Activated CD8-positive, alpha-beta memory T cell treated with anti-CD3 and anti-CD28 coated beads for 4 hours (primary cell): ENCODE results near the gene PRSS27.

Source experiments
- DNase-seq, 2 donors: peaks; one replicate each; pipeline ENCODE4 v3.0.0-alpha.2; 2020; ENCODE audit warnings: low read depth in 2 of 2

The PRSS27 gene

DNA sequence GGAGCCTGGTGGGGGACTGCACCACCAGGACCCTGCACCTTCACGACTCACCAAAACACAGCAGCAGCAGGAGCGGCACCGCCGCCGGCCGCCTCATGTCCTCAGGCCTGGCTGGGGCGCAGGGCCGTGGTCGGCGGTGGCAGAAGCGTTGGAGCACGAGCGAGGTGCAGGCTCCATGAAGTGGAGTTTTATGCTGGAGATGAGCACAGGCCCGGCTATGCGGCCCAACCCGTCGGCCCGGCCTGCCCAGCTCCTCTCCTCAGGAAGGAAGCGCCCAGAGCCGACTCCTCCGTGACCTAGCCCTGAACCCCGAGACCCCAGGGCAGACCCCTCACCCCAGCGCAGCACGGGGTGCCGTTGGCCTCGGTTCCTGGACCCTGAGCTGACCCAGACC is at the start of gene PRSS27:
Gene PRSS27, minus strand, starts transcription at position 161 of the 394 bp plus-strand sequence. Its CDS starts 64 bp downstream, at position 97.
- DNase-seq = no peak

DNA sequence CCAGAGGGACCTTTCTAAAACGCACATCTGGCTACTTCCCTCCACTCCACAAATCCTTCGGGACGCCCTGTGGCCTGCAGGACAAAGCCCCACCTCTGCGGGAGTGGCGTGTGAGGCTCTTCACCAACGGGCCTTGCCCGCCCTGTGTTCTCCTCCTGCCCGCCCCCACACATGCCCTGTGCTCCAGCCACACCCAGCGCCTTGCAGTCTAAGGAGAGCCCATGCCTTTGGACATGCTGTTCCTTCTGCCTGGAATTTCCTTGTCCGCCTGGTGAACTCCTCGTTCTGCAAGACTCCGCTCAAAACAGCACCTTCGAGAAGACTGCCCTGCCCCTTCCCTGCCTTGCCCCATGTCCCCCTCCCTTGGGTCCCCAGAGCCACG is 49.6 kb upstream of the PRSS27 start:
- no peak for DNase-seq

DNA sequence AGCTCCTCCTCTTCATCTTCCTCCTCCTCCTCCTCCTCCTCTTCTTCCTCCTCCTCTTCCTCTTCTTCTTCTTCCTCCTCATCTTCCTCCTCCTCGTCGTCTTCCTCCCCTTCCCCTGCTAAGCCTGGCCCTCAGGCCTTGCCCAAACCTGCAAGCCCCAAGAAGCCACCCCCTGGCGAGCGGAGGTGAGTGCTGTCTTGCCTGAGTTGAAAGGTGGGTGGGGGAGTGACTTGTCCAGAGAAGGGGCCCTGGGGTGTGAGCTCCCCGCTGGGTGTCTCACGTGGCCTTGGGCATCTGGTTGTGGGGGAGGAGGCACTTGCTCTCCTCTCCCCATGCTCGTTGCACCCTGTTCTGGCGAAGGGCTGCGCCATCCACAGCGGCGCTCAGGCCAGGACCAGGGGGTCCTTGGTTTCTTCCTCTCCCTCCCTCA is 49.1 kb upstream of the PRSS27 start:
- no peak for DNase-seq

DNA sequence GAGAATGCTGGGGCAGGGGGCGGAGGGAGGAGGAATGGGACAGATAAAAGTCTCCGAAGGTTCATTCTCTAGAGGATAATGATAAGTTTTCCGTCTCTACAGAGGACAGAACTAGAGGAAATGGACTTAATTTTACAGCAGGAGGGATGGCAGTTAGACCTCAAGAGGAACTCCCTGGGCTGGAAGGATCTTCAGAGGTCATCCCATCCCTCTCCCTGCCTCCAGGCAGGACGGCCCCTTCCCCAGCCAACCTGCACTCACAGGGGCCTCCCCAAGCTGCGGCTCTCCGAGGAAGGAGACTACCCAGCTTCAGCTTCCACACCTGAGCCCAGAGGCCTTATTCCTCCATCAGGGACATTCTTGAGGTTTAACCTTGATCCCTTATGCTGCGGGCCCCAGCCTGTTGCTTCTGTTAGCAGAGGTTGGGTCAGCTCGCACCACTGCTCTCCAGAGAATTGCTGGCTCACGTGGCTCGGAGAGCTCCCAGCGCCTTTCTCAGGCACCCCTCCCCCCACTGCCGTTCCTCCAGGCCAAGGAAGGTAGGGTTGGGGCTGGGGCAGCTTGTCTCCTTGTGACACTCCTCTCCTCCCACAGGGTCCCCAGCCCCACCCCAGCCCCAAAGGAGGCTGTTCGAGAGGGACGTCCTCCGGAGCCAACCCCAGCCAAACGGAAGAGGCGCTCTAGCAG is 48.5 kb upstream of the PRSS27 start:
- DNase-seq = no peak

DNA sequence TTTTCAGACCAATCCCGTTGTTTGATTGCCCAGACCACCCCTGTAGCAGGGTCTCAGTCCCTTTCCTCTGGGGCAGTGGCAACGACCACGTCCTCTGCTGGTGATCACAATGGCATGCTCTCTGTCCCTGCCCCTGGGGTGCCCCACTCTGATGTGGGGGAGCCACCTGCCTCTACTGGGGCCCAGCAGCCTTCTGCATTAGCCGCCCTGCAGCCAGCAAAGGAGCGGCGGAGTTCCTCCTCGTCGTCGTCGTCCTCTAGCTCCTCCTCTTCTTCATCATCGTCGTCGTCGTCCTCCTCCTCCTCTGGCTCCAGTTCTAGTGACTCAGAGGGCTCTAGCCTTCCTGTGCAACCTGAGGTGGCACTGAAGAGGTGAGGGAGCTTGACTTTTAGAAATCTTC is 47.9 kb upstream of the PRSS27 start:
- no peak for DNase-seq

DNA sequence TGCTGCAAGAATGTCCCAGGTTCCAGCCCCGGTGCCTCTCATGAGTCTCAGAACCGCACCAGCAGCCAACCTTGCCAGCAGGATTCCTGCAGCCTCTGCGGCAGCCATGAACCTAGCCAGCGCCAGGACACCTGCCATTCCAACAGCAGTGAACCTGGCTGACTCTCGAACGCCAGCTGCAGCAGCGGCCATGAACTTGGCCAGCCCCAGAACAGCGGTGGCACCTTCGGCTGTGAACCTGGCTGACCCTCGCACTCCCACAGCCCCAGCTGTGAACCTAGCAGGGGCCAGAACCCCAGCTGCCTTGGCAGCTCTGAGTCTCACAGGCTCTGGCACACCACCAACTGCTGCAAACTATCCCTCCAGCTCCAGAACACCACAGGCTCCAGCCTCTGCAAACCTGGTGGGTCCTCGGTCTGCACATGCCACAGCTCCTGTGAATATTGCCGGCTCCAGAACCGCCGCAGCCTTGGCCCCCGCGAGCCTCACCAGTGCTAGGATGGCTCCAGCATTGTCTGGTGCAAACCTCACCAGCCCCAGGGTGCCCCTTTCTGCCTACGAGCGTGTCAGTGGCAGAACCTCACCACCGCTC is 47.2 kb upstream of the PRSS27 start:
- no peak for DNase-seq

DNA sequence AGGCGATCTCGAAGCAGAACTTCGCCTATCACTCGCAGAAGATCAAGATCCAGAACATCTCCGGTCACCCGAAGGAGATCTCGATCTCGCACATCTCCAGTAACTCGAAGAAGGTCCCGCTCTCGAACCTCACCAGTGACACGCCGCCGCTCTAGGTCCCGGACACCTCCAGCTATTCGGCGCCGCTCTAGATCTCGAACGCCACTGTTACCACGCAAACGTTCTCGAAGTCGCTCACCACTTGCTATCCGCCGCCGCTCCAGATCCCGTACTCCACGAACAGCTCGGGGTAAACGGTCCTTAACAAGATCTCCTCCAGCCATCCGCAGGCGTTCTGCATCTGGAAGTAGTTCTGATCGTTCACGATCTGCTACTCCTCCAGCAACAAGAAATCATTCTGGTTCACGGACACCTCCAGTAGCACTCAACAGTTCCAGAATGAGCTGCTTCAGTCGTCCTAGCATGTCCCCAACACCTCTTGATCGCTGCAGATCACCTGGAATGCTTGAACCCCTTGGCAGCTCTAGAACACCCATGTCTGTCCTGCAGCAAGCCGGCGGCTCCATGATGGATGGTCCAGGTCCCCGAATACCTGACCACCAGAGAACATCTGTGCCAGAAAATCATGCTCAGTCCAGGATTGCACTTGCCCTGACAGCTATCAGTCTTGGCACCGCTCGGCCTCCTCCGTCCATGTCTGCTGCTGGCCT is 46.6 kb upstream of the PRSS27 start:
- no peak for DNase-seq

DNA sequence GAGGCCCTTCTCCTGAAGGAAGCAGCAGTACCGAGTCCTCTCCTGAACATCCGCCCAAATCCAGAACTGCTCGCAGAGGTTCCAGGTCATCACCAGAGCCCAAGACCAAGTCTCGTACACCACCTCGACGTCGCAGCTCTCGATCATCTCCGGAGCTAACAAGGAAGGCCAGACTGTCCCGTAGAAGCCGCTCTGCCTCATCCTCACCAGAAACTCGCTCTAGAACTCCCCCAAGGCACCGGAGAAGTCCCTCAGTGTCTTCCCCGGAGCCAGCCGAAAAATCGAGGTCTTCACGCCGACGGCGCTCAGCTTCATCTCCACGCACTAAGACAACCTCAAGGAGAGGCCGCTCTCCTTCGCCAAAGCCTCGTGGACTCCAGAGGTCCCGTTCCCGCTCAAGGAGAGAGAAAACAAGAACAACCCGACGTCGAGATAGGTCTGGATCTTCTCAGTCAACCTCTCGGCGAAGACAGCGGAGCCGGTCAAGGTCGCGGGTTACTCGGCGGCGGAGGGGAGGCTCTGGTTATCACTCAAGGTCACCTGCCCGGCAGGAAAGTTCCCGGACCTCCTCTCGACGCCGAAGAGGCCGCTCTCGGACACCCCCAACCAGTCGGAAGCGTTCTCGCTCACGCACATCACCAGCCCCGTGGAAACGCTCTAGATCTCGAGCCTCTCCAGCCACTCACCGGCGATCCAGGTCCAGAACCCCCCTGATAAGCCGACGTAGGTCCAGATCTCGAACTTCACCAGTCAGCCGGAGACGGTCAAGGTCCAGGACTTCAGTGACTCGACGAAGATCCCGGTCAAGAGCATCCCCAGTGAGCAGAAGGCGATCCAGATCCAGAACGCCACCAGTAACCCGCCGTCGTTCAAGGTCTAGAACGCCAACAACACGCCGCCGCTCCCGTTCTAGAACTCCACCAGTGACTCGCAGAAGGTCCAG is 45.7 kb upstream of the PRSS27 start:
- DNase-seq = no peak

DNA sequence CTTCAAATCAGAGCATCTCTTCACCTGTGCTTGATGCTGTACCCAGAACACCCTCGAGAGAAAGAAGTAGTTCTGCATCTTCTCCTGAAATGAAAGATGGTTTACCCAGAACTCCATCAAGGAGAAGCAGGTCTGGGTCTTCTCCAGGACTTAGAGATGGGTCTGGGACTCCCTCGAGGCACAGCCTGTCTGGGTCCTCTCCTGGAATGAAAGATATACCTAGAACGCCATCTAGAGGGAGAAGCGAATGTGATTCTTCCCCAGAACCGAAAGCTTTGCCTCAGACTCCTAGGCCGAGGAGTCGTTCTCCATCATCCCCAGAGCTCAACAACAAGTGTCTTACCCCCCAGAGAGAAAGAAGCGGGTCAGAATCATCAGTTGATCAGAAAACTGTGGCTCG is 44.7 kb upstream of the PRSS27 start:
- no peak for DNase-seq

DNA sequence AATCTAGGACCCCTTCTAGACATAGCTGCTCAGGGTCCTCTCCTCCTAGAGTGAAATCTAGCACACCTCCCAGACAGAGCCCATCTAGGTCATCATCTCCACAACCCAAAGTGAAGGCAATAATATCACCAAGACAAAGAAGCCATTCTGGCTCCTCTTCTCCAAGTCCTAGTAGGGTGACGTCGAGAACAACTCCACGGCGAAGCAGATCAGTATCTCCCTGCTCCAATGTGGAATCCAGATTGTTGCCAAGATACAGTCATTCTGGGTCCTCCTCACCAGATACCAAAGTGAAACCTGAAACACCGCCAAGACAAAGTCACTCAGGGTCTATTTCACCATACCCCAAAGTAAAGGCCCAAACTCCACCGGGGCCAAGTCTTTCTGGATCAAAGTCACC is 43.1 kb upstream of the PRSS27 start:
- DNase-seq = no peak

DNA sequence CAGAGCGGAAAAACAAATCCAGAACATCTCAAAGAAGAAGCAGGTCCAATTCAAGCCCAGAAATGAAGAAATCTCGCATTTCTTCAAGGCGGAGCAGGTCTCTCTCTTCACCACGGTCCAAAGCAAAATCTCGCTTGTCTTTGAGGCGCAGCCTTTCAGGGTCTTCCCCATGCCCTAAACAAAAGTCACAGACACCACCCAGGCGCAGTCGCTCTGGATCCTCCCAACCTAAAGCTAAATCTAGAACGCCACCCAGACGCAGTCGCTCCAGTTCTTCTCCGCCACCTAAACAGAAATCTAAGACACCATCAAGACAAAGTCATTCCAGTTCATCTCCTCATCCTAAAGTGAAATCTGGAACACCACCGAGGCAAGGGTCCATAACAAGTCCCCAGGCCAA is 42.7 kb upstream of the PRSS27 start:
- DNase-seq = no peak

DNA sequence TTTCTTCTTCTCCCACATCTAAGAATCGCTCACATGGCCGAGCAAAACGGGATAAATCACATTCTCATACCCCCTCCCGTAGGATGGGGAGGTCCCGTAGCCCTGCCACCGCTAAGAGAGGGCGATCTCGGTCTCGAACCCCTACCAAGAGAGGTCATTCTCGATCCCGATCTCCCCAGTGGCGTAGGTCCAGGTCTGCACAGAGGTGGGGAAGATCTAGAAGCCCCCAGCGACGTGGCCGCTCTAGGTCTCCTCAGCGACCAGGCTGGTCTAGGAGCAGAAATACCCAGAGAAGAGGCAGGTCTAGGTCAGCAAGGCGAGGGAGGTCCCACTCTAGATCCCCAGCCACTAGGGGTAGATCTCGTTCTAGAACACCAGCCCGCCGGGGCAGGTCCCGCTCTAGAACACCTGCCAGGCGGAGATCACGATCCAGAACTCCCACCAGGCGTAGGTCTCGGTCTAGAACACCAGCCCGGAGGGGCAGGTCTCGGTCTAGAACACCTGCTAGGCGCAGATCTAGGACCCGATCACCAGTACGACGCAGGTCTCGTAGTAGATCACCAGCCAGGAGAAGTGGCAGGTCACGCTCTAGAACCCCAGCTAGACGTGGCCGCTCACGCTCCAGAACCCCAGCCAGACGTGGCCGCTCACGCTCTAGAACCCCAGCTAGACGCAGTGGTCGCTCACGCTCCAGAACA is 42.0 kb upstream of the PRSS27 start:
- no peak for DNase-seq

DNA sequence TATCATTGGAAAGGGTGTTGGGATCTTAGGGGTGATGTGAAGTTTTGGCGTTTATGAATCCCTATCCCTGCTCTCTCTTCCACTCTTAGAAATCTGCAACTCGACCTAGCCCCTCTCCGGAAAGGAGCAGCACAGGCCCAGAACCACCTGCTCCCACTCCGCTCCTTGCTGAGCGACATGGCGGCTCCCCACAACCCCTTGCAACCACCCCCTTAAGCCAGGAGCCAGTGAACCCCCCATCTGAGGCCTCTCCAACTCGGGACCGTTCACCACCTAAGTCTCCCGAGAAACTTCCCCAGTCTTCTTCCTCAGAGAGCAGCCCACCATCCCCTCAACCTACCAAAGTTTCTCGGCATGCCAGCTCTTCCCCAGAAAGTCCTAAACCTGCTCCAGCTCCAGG is 41.4 kb upstream of the PRSS27 start:
- no peak for DNase-seq

DNA sequence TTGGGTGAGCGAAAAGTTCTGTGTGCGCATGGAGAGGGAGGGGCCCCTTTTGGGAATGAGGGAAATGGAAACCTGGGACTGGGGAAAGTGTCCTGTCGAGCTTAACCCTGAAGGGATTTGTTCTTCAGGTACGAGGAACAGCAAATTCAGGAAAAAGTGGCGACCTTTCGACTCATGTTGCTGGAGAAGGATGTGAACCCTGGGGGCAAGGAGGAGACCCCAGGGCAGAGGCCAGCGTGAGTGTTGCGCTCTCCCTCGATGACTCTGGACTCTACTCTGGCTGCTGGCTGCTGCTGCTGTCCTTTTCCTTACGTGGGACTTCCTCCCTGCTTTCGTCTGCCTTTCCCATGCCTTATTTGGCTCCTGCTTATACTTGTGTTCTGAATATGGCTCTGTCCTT is 37.3 kb upstream of the PRSS27 start:
- DNase-seq = no peak

DNA sequence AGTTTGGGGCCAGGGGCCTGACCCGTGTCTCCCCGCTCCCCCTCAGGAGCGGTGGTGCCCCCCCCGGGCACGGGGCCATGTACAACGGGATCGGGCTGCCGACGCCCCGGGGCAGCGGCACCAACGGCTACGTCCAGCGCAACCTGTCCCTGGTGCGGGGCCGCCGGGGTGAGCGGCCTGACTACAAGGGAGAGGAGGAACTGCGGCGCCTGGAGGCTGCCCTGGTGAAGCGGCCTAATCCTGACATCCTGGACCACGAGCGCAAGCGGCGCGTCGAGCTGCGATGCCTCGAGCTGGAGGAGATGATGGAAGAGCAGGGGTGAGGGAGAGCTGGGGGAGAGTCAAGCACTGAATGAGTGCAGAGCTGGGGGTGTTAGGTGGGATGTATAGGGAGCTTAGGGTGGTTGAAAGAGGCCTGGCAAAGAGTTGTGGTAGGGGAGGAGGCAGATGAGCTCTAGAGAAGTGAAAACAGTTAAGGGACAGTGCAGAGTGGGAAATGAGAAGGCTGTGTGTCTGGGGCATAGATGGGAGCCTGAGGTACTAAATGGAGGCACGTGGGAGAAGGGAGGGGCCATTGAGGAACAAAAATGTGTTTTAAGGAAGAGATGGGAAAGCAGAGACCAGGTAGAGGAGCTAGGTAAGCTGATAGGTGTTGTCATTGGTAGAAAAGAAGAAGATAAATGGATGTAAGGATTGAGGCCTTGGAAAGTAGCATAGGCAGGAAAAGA is 36.4 kb upstream of the PRSS27 start:
- DNase-seq = no peak

DNA sequence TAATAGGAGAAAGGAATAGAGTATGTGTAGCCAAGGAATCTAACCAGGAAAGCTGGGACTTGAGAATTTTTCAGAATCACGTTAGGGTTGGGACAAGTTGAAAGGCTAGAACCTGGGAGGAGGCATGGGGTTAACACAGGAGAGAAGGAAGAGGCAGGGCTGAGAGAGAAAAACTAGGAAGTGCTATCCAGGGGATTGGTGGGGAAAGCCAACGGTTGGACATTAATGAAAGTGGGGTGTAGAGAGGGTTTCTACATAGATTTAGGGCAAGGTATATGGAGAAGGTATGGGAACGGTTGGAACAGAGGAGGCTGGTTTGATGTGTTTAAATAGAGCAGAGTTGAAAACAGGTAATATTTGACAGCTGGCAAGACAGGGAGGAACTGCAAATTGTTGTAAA is 35.1 kb upstream of the PRSS27 start:
- DNase-seq = no peak

DNA sequence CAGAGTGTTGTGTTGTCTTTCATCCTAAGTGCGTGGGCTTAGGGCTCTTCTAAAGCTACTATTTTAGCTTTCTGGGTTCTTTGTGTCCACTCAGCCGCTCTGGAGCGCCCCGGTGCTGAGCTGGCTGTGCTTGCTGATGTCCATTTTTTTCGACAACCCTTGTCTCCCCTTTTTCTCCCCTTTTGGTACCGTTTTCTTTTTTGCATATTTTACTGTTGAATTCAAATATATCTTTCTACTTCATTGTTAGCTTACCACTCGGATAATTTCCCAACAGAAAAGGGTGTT is 33.7 kb upstream of the PRSS27 start:
- no peak for DNase-seq

DNA sequence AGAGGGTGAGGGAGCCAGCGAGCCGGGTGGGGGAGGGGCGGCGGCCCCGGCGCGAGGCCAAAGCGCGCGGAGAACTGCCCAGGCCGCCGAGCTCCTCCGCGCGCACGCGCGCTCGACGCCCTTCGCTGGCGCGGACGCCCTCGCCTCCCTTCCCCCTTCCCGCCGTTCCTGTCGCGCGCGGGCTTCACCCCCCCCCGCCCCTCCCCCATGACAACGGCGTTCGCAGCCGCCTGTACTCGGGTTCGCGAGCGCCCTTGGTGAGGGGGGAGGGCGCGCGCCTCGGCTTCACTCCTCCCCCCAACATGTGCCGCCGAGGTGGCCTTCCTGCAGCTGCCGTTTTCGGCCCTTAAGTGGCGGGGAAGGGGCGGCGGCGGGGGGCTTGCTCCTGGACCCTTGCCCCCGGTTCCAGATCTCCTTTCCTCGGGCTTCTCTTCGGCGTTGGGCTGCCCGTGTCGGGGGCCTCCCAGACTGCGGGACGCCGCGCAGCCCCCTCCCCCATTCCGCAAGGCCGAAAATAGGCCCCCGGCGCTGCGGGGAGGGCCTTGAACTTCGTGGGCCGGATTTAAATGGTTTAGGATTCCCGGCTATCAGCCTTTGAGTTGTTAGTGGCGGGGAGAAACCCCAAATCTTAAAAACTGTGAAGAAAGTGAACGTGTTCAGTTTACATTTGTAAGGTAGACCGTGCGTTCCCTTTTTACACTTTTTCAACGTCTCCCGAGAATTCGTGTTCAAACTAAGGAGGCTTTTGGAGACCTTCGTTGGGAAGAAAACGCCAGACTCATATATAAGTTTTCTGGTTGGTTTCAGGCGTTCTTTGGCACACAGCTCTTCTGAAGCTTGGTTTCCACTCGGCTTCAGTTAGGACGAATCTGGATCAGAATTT is 33.1 kb upstream of the PRSS27 start:
- DNase-seq = peak in 1 of 2 donors; percentile 32

DNA sequence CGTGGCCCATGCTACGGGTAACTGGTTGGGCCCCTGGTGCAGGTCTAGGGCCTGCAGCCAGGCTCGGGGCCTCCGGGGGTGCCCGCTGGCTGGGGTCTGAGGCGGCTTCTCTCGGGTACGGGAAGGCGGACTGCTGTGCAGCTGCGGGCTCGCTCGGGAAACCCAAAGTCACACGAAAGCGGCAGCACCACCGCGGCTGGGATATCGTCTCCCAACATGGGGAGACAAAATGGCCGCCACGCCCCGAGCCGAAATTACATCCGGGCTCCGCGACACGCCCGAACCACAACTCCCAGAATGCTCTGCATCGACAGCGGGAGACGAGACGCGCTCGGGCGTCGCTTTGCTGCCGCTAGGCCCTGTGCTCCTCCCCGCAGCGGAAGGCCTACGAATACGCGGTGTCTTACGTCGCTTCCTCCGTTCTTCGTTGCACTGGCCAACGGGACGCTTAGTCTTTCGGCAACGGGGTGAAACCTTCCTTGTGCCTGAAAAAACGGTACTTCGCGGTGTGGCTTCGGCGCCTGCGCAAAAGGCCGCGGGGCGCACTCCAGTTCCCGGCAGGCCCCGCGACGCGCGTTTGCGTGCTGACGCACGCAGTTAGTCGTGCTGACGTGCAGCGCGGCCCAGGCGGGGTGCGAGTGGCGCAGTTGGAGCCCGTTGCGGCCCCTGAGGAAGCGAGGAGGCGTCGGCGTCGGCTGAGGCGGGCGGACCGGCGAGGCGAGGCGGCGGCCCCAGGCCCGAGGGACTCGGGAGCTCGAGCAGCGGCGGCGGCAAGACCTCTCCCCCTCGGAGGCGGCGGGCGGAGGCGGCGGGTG is 32.2 kb upstream of the PRSS27 start, which contains the start of gene SRRM2:
Gene SRRM2, plus strand, starts transcription at position 604 of the 815 bp plus-strand sequence. CDS start 3,727 bp downstream, outside the sequence.
- DNase-seq = peak; percentile 88 to 89
